Panc1 (cell line): ENCODE measurements around the gene NOS1AP. TPM values are rescaled to one million over a fixed set of nuclear protein-coding genes. Genes with fewer than 3 reads are reported as not detected.
"Not testable (repeated sequence)": the region's sequence is repeated elsewhere in the genome, so short reads cannot be mapped to it uniquely, and the experiment has no call there.

Experiments used
- ATAC-seq: fragments of 200-7000 bp; cut with Tn5 transposase; 2 replicates; pipeline ENCODE4 v1.9.1; 2020; ENCODE audit warnings: mild to moderate bottlenecking, moderate library complexity
- BruUV-seq: library from RNA; stranded (reverse); fragments of 400-500 nt; replicated peaks from 2 replicates; lab custom pipeline; 2021; lab: Mats Ljungman, UMichigan
- CTCF ChIA-PET: fragments of 300-600 bp; sonication (Branson Sonifier 250); formaldehyde crosslinking; loops from one replicate; lab custom pipeline; 2022; ENCODE audit warnings: antibody characterized with exemption; lab: Charles Lee
- POLR2A ChIA-PET: fragments of 300-600 bp; sonication (Branson Sonifier 250); formaldehyde crosslinking; loops from one replicate; lab custom pipeline; 2022; ENCODE audit warnings: antibody characterized with exemption; lab: Charles Lee
- DNase-seq: peaks from one replicate; pipeline ENCODE4 v3.0.0-alpha.2; 2010; ENCODE audit warnings: low read depth, low spot score
- H3K27ac ChIP-seq: 2 replicates; pipeline ENCODE4 v1.5.1; 2011; ENCODE audit warnings: mild to moderate bottlenecking, low read length, inconsistent platforms
- H3K27me3 ChIP-seq: fragments of 200-500 bp; sonication (Bioruptor generic); 2 replicates; pipeline ENCODE4 v1.6.0; 2014; ENCODE audit warnings: low read length, inconsistent platforms; ENCODE audit not compliant: control insufficient read depth, insufficient read depth
- H3K36me3 ChIP-seq: fragments of 200-500 bp; sonication (Bioruptor generic); 2 replicates; pipeline ENCODE4 v1.5.1; 2014; ENCODE audit warnings: inconsistent platforms, mild to moderate bottlenecking, low read length, moderate library complexity; ENCODE audit not compliant: control insufficient read depth, insufficient read depth
- H3K4me1 ChIP-seq: 2 replicates; pipeline ENCODE4 v1.5.1; 2011; ENCODE audit warnings: inconsistent platforms, mild to moderate bottlenecking, low read length, moderate library complexity; ENCODE audit not compliant: control insufficient read depth, insufficient read depth
- H3K4me3 ChIP-seq, 2 experiments: 2 replicates each; pipeline ENCODE4 v1.5.1; 2011 to 2012; ENCODE audit warnings: low read depth in 2 of 2, low read length in 2 of 2, mild to moderate bottlenecking in 2 of 2, inconsistent platforms in 1 of 2, moderate library complexity in 1 of 2
- H3K9me3 ChIP-seq: fragments of 200-500 bp; sonication (Bioruptor generic); 2 replicates; pipeline ENCODE4 v1.5.1; 2014; ENCODE audit warnings: low read depth, mild to moderate bottlenecking, inconsistent platforms, low read length, moderate library complexity; ENCODE audit not compliant: control insufficient read depth, insufficient read depth
- POLR2AphosphoS5 ChIP-seq: IDR thresholded peaks from 2 replicates; pipeline ENCODE4 v1.6.1; 2012; ENCODE audit warnings: mild to moderate bottlenecking, low read depth, low read length, moderate library complexity
- SIN3A ChIP-seq: IDR thresholded peaks from 2 replicates; pipeline ENCODE4 v1.6.1; 2012; ENCODE audit warnings: low read depth, mild to moderate bottlenecking, low read length, moderate library complexity, borderline replicate concordance; ENCODE audit not compliant: insufficient read depth
- TCF7L2 ChIP-seq: IDR thresholded peaks from 2 replicates; pipeline ENCODE4 v1.6.1; 2011; ENCODE audit warnings: mild to moderate bottlenecking, low read depth, low read length, inconsistent platforms
- in situ Hi-C: cut with HindIII; loops from 2 replicates; pipeline ENCODE4 v1.10.0; 2016; ENCODE audit warnings: low sequenced_read_pairs, low pct_unique_long_range_greater_than_20kb
- intact Hi-C: fragments of 100-400 bp; cut with micrococcal nuclease; formaldehyde crosslinking; loops from one replicate; pipeline ENCODE4 v1.10.0; 2022; ENCODE audit not compliant: unreplicated experiment
- total RNA-seq: library from RNA; stranded (reverse); gene quantifications from one replicate; pipeline ENCODE4 v1.2.1, GENCODE V29; 2021; ENCODE audit not compliant: unreplicated experiment
- TF ChIP-seq, protein P1 (sequence below): fragments of 450-650 bp; IDR thresholded peaks from 2 replicates; pipeline ENCODE4 v1.5.1; 2017; ENCODE audit warnings: mild to moderate bottlenecking
- TF ChIP-seq, protein P2 (sequence below), 2 experiments: IDR thresholded peaks; 2 replicates each; pipeline ENCODE4 v1.6.1; 2011 to 2012; ENCODE audit warnings: low read depth in 2 of 2, control low read depth in 1 of 2, low read length in 1 of 2, mild to moderate bottlenecking in 1 of 2, moderate library complexity in 1 of 2; ENCODE audit not compliant: insufficient read depth in 1 of 2

The NOS1AP gene
- total RNA-seq, 1 experiment from 2014 or later = 27.9 TPM

DNA sequence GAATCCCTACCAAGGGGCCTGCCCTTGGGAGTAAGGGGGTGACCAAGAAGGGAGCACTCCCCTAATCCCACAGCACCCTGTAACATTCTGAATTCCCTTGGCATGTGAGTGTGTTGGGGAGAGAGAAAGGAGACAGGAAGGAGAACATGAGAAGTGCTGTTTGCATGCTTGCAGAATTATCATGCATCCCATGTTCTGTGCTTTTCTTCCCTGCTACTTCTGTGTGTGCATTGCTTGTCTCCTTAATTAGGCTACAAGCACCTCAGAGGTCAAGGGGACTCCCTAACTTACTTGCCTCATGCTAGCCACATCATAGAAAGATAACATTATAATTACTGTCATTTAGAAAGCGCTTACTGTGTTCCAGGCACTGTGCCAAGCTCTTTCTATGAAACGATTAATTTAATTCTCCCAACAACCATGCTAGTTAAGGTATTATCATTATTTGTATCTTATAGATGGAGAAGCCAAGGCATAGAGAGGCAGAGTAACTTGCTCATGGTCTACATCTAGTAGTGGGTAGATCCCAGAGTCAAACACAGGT lies 11.1 kb downstream of the NOS1AP start:
- no peaks in the 10 kb centered on the region for H3K27me3 ChIP-seq
- ATAC-seq = peak; percentile 59
- in situ Hi-C loops (no loop called here), intact Hi-C loops (no loop called here)
- TF ChIP-seq SIN3A (no peak), TCF7L2 (no peak), POLR2AphosphoS5 (no peak)
- TF ChIP-seq, protein P1, sequence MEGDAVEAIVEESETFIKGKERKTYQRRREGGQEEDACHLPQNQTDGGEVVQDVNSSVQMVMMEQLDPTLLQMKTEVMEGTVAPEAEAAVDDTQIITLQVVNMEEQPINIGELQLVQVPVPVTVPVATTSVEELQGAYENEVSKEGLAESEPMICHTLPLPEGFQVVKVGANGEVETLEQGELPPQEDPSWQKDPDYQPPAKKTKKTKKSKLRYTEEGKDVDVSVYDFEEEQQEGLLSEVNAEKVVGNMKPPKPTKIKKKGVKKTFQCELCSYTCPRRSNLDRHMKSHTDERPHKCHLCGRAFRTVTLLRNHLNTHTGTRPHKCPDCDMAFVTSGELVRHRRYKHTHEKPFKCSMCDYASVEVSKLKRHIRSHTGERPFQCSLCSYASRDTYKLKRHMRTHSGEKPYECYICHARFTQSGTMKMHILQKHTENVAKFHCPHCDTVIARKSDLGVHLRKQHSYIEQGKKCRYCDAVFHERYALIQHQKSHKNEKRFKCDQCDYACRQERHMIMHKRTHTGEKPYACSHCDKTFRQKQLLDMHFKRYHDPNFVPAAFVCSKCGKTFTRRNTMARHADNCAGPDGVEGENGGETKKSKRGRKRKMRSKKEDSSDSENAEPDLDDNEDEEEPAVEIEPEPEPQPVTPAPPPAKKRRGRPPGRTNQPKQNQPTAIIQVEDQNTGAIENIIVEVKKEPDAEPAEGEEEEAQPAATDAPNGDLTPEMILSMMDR = no peak
- TF ChIP-seq, protein P2, sequence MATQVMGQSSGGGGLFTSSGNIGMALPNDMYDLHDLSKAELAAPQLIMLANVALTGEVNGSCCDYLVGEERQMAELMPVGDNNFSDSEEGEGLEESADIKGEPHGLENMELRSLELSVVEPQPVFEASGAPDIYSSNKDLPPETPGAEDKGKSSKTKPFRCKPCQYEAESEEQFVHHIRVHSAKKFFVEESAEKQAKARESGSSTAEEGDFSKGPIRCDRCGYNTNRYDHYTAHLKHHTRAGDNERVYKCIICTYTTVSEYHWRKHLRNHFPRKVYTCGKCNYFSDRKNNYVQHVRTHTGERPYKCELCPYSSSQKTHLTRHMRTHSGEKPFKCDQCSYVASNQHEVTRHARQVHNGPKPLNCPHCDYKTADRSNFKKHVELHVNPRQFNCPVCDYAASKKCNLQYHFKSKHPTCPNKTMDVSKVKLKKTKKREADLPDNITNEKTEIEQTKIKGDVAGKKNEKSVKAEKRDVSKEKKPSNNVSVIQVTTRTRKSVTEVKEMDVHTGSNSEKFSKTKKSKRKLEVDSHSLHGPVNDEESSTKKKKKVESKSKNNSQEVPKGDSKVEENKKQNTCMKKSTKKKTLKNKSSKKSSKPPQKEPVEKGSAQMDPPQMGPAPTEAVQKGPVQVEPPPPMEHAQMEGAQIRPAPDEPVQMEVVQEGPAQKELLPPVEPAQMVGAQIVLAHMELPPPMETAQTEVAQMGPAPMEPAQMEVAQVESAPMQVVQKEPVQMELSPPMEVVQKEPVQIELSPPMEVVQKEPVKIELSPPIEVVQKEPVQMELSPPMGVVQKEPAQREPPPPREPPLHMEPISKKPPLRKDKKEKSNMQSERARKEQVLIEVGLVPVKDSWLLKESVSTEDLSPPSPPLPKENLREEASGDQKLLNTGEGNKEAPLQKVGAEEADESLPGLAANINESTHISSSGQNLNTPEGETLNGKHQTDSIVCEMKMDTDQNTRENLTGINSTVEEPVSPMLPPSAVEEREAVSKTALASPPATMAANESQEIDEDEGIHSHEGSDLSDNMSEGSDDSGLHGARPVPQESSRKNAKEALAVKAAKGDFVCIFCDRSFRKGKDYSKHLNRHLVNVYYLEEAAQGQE (IDR thresholded peaks at IDR 0.05; ENCODE audit: insufficient read depth in 1 of 2, low read depth in 2 of 2, low read length in 1 of 2) = no peak
- no peak for DNase-seq
- H3K4me1 ChIP-seq = peaks cover 63% of the 10 kb centered on the region
- ChIA-PET CTCF (no interaction called here), POLR2A (no interaction called here)
- no peak overlapping the region for H3K4me3 ChIP-seq
- H3K36me3 ChIP-seq = no peaks in the 10 kb centered on the region
- peak overlapping the region; percentile 32 for H3K27ac ChIP-seq
- no peaks in the 10 kb centered on the region for H3K9me3 ChIP-seq
- no TSS peak for BruUV-seq

DNA sequence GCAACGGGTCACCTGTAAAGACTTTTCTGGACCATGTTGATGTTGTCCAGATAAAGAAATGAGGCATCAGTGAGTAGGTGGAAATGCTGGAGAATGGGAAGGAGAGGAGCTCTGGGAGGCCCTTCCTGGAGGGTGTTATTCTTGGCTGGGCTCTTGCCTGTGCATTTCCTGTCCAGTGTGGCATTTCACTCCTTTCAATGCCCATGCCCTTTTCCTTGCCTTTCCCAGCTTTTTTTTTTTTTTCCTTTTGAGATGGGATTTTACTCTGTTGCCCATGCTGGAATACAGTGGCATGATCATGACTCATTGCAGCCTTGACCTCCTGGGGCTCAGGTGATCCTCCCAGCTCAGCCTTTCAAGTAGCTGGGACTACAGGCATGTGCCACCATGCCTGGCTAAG lies 11.8 kb downstream of the NOS1AP start:
- CTCF ChIA-PET = interaction anchor here (0.6 kb wide), 1 partner anchor 85 kb away, joined by 3 read pairs; no protein-coding TSS in a partner anchor
- peak overlapping the region; percentile 10; the same call in 1 of the 2 replicates for H3K27ac ChIP-seq
- no peaks in the 10 kb centered on the region for H3K27me3 ChIP-seq
- POLR2A ChIA-PET = interaction anchor here (0.5 kb wide), 2 partner anchors 46 to 244 kb away, joined by 3 to 4 read pairs; no protein-coding TSS in a partner anchor
- no peak; the same call in 1 of the 2 replicates for TF ChIP-seq POLR2AphosphoS5
- TF ChIP-seq, protein P1 = no peak
- no peak for TF ChIP-seq SIN3A
- no peak for TF ChIP-seq TCF7L2
- TF ChIP-seq, protein P2 (IDR thresholded peaks at IDR 0.05; ENCODE audit: insufficient read depth in 1 of 2, low read depth in 2 of 2, low read length in 1 of 2) = no peak
- DNase-seq = peak; percentile 71
- intact Hi-C loops = no loop called here
- H3K9me3 ChIP-seq = no peaks in the 10 kb centered on the region
- peak; percentile 89 for ATAC-seq
- in situ Hi-C loops = no loop called here
- H3K36me3 ChIP-seq = no peaks in the 10 kb centered on the region
- BruUV-seq = no TSS peak
- no peak overlapping the region for H3K4me3 ChIP-seq
- H3K4me1 ChIP-seq = peaks cover 62% of the 10 kb centered on the region

DNA sequence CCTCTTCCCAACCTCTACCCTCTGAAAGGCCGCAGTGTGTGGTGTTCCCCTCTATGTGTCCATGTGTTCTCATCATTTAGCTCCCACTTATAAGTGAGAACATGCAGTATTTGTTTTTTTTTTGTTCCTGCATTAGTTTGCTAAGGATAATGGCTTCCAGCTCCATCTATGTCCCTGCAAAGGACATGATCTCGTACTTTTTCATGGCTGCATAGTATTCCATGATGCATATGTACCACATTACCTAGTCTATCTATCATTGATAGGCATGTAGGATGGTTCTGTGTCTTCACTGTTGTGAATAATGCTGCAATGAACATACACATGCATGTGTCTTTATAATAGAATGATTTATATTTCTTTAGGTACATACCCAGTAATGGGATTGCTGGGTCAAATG lies 12.6 kb downstream of the NOS1AP start:
- DNase-seq, H3K36me3 ChIP-seq, H3K27ac ChIP-seq, in situ Hi-C loops, H3K27me3 ChIP-seq, H3K9me3 ChIP-seq, BruUV-seq, H3K4me3 ChIP-seq, intact Hi-C loops, ATAC-seq, CTCF ChIA-PET: not testable (repeated sequence)
- peaks cover 62% of the 10 kb centered on the region for H3K4me1 ChIP-seq
- POLR2A ChIA-PET = interaction anchor here (0.6 kb wide), 1 partner anchor 117 kb away, joined by 4 read pairs; no protein-coding TSS in a partner anchor
